HG02610 (cell line): ENCODE data around the gene RFX4.

Experiments used
- ATAC-seq: cut with Tn5 transposase; IDR thresholded peaks from one replicate; pipeline ENCODE4 v1.9.1; 2021; ENCODE audit warnings: mild to moderate bottlenecking, moderate library complexity; ENCODE audit not compliant: unreplicated experiment

The RFX4 gene

DNA sequence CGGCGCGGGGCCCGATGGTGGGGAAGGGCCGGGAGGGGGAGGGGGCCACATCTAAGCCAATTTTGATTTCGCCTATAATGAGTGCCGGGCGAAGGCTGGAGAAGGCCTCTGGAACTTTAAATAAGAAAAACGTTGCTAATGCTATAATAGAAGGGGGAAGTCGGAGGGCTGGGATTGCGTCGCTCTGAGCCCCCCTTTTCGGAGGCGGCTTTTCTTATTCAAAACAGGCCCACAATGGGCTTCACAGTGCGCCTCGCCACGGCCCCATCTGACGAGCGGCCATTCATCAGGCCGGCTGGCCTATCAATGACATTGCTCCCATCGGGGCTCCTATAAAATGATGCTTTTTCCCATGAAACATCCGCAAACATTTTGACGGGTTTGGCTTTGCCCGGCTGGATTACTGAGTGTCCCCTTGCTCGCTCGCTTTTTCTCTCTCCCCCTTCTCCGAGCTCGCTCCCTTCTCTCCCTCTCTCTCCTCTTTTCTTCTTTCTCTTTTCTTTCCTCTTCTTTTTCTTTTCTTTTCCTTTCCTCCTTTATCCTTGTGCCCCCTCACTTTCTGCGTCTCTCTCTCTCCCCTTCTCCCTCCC lies at the start of gene RFX4:
Gene RFX4 (plus strand): TSS at position 364 of the 590 bp plus-strand sequence. CDS start 317 bp downstream, outside the sequence.
- no peak for ATAC-seq

DNA sequence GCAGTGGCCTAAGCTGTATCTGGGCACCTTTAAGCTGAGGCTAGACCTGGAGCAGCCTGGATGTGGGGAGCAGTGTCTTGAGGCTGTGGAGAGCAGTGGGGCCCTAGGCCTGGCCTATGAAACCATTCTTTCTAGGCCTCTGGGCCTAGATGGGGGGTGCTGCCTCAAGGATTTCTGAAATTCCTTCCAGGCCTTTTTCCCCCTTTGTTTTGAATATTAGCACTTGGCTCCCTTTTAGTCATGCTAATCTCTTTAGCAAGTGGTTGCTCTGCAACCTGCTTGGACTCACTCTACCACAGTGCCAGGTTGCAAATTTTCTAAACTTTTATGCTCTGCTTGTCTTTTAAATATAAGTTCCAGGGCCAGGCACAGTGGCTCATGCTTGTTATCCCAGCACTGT lies 41.6 kb upstream of the RFX4 start:
- ATAC-seq: no peak

DNA sequence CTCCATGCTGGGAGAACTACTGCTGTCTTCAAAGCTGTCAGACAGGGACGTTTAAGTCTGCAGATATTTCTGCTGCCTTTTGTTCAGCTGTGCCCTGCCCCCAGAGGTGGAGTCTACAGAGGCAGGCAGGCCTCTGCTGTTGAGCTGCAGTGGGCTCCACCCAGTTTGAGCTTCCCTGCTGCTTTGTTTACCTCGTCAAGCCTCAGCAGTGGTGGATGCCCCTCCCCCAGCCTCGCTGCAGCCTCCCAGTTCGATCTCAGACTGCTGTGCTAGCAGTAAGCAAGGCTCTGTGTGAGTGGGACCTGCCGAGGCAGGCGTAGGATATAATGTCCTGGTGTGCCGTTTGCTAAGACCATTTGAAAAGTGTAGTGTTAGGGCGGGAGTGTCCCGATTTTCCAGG lies 31.4 kb upstream of the RFX4 start:
- no peak for ATAC-seq

DNA sequence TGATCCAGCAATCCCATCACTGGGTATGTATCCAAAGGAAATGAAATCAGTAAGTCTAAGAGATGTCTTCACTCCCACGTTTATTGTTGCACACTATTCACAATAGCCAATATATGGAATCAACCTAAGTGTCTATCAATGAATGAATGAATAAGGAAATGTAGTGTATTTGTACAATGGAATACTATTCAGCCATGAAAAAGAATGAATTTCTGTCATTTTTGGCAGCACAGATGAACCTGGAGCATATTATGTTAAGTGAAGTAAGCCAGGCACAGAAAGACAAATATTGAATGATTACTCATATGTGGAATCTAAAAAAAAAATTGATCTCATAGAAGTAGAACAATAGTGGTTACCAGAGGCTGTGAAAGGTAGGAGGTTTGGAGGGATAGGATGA lies 30.6 kb upstream of the RFX4 start:
- ATAC-seq: no peak

DNA sequence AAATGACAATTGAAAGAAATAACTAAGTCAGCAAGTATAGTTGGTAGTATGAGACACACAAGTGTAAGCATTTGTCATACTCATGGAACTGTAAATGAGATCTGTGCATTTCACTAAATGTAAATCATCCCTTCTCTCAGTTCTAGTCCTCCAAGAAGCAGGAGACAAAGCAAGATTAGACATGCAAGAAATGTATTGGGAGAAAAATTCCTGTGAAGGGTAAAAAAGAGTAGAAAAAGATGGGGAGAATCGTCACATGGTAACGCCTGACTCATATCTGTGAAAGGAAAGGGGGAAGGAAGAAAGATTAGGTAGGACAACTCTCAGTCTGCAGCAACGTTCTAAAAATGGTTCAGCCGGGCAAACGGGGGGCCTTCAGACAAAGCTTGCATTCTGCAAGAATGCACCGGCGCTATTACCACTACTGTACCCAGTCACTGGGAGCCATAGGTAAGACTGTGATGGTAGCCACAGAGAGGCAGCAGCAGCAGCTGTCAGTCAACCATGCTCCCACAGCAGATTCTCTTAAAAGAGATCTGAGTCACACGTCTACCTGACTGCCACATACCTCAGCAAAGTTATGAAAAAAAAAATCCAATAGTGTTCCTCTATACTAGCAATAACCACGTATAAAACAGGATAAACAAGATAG lies 18.0 kb upstream of the RFX4 start:
- no peak for ATAC-seq

DNA sequence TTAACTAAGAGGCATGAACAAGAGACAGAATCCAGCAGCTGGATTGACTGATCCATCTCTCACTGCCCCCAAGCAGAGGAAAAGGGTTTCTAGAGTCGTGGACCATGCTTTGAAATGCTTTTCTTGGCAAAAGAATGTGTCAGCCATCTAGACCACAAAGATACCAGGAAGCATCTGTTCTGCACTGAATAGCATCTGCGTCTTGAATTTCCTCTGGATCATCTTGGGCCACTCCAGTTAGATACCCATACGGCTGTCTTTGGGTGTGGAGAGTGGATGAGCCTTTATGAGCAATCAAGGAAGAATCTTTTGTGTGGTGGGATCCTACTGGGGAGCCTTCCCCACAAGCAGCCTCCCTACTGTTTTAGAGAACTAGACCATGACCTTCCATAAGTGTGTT lies 16.0 kb upstream of the RFX4 start:
- no peak for ATAC-seq

DNA sequence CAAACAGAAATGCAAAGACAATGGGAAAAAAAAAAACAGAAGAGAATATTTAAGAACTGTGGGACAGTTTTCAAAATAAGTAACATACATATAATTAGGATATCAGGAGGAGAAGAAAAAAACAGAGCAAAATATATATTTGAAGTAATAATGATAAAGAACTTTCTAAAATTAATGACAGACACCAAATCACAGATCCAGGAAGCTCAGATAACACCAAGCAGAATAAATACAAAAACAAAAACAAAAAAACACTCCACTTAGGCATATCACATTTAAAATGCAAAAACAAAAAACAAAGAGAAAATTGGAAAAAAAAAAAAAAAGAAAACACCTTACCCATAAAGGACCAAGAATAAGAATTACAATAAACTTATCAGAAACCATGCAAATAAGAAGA lies 9.6 kb upstream of the RFX4 start:
- ATAC-seq: no peak

DNA sequence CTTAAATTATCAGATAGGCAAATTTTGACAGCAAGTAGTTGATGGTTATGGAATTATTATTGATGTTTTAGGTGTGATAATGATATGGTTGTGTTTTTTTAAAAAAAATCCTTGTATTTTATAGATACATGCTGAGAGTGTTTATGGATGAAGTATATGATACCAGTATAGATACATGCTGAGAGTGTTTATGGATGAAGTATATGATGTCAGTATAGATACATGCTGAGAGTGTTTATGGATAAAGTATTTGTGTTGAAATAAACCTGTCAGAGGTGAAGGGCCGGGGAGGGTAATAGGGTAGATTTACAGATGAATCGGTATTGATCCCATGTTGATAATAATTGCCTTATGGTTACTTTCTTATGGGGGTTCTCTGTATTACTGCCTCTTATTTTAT lies 6.0 kb upstream of the RFX4 start:
- ATAC-seq: no peak

DNA sequence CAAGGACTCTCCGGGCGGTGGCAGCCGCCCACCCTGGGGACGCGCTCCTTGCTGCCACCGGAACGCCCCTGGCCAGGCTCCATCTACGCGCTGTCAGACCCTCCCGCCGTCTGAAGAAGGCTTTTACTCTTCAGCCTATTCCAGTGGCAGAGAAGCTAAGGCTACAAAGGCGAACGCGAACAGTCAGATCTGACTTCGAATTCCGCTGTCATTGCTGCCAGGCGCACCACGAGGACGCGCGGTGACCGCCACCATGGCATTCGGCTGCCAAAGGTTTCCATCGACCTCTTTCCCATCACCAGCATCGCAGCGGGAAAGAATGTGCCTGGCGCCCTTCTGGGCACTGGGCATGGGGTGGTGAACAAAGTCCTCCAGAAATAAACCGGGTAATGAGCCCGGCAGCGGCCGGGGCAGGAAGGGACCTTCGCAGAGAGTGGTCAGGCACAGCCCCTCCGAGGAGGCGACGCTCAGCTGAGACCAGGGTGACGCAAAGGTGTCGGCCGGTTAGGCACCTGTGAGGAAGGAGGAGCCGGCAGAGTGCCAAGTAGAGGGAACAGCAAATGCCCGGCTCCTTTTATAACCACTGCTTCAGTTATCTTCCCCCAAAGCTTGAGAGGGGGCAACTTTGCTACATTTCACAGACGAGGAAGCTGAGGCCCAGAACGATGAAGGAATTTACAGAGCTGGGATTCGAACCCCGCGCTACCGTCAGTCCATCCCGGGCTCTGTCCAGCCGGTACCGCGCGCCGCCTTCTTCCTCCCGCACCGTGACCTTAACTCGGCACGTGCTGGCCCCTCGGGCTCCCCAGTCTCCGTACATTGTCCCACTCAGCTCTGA lies 1.9 kb upstream of the RFX4 start:
- no peak for ATAC-seq

DNA sequence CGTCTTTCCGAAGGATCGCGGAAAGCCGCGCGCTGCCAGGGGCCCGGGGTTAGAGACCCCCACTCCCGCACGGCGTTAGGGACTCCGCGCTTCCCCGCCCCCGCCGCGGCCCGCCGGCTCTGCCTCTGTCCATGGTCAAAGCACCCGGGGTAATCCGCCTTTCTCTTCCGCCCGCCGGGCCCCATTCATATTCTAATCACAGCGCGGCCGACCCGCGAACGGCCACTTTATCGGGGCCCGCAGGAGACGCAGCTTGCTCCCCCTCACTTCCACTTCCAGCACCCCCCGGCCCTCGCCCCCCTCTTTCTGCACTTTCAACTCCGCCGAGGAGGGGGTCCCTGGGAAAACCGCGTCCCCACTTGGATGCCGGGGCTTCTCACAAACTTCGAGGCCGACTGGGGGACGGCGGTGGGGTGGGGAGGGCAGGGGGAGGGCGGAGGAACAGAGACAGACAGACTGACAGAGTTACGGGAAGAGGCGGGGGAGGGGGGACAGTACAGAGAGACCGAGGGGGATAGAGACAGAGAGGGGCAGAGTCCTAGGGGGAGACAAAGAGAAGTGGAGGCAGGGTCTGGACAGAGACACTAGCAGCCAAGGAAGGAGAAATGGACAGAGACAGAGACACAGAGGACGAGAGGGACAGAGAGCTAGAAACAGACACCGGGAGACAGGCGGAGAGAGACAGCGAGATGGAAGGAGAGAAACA lies 1.1 kb upstream of the RFX4 start:
- ATAC-seq: no peak

DNA sequence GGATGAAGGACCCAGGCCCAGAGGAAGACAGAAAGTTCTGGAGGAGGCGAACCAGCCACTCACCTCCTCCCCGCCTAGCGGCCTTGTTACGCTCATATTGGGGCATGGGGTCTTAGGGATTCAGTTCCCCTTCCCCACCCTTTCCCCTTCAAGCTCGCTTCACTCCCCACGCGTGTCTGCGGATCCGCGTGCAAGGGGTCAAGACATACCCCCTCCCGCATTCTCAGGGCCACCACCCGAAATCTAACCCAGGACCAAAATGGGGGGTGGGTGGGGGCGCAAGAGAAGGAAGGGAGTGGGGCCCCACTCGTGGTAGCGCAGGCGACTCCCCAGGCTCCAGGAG lies 584 bp upstream of the RFX4 start:
- no peak for ATAC-seq

DNA sequence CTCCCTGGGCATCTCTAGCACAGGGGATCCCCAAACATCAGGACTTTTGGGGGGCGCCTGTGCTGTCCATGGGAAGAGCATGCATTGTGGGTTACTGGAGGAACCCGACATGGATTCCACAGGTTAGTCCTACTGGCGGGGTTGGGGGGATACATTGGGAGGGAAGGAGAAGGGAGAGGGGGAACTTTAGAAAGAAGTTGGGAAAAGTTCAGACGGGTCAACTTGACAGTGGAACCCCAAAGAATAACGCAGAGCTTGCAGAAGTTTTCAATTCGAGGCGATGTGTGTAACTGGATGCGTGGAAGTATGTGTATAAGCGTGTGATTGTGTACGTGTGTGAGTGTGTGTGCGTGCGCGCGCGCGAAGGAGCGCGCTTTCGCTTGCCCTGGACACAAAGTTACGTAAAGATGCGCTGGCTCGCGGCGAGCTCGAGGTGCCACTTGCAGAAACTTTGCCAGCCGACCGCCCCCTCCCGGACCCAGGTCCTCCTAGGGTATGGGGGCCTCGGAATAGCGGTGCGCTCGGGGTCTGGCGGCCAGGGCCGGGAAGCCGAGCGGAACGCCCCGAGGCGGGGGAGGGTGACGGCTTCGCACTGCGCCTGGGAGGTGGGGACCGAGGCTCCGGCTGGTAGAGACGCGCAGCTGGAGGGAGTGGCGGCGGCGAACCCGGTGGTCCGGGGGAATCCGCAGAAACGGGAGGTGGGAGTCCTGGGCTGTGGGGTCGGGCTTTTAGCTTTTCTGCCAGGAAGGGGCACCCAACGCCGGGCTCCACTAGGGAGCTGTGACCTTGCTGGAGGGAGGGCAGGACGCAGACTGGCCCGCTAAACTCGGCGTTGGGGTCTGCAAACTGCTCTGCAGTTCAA lies 669 bp downstream of the RFX4 start:
- no peak for ATAC-seq

DNA sequence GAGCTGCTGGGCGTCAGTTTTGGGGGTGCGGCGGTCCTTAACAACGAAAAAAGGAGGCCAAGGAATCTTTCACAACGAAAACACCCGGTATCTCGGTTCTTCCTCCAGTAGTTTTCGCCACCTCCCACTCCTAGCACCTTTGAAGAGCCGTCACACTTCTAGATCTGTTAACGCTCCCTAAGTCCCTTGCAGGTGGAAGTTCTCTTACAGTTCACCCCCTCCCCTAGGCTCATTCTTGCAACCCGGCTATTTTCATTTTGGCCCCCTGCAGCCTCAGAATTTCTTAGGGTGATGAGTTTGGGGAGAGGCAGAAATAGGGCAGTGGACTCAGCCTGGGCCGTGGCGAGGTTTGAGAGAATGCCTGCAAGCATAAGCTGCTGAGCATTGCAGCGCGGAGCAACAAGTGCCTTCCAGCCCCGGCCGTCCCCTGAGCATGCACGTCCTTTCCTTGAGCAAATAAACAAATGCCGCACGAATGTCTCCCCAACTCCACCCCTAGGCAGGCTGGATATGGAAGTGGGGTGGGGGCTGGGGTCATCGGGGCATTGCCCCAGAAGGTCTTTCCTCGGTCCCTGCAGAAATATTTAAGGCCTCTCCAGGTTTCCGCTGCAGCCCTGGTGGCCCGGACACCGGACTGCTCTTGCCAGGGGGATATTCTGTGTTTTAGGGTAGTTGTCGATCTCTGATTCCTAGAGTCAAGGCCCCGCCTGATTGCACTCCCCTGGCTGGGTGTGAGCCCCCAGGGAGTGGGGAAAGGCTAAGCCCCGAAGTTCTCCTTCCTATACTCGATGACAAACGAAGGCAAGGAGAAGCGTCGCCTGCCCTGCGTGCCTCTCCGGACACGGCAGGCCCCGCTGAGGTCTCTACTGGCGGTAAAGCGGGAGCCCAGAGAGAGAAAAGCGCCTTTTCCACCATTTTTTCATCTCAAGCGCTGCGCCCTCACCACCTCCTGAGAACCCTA lies 1.6 kb downstream of the RFX4 start:
- ATAC-seq: no peak

DNA sequence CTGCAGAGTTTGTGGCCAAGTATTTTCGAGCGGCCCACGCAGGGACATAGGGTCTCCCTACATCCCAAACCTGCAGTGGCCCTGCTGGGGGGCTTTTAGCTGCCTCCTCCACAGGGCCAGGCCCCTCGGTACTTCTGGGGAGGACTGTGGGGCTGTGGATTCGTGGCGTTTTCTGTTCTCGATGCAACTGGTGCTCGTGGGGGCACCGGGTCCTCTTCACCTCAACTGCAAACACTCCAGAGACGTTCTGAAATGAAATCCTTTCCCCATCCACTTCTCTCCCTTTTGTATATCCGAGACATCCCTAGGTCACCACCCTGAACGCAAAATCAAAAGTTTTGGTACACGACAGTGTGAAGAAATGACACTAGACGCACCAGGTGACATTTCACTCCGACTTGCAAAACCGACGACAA lies 2.3 kb downstream of the RFX4 start:
- no peak for ATAC-seq

DNA sequence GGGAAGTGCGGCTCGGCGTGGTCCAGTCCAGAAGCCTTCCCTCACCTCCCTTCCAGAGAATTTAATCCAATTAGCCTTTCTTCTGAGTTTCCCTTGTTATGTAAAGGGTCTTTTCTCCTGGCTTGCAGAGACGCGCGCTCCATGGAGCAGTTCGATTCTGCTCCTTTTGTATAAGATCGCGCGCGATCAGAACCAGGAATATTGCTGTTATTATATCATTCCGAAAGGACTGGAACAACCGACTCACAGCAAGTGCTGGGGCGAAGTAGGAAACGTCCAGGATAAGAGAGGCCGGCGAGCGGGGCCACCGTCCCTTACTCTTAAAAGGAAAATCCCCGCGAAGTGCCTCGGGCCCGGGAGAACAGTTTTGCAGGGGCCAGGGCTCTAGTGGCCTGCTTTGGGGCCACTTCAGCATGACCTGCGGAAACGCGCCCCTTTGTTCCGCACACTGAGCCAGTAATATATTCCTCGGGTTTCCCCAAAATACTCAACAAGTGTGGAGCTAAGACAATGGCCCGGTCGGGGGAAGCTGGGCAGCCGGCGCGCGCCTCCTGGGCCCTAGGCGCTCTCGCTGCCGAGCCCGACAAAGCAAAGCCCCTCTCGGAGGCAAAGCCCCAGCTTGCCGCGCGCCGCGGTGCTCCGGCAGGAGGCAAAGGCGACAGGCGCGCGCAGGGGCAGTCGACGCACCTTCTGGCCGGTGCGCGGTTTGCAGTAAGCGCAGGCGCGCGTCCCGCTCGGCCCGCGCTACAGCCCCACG lies 2.9 kb downstream of the RFX4 start:
- ATAC-seq: no peak

DNA sequence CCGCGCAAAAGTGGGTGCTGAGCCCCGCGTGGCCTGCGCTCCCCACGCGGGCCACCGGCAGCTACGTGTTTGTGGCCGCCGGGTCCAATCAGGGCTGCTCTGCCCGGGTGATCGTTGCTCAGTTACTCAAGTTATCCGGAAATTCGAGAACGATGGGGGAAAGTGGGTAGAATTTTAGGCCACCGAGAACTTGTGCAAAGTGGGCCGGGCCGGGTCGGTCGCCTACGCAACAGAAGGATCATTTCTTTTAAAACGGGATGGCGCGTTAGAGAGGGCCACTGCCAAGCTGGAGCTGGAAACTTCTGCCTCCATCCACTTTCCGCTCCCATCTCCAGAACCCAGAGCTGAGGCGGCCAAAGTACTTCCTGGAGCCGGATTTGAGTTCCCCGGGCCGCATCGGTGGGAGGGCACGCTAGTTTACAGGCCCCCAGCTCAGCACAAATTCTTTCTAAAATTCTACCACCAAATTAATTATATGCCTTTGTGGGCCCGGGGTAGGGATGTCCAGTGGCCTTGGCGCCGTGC lies 3.5 kb downstream of the RFX4 start:
- no peak for ATAC-seq

DNA sequence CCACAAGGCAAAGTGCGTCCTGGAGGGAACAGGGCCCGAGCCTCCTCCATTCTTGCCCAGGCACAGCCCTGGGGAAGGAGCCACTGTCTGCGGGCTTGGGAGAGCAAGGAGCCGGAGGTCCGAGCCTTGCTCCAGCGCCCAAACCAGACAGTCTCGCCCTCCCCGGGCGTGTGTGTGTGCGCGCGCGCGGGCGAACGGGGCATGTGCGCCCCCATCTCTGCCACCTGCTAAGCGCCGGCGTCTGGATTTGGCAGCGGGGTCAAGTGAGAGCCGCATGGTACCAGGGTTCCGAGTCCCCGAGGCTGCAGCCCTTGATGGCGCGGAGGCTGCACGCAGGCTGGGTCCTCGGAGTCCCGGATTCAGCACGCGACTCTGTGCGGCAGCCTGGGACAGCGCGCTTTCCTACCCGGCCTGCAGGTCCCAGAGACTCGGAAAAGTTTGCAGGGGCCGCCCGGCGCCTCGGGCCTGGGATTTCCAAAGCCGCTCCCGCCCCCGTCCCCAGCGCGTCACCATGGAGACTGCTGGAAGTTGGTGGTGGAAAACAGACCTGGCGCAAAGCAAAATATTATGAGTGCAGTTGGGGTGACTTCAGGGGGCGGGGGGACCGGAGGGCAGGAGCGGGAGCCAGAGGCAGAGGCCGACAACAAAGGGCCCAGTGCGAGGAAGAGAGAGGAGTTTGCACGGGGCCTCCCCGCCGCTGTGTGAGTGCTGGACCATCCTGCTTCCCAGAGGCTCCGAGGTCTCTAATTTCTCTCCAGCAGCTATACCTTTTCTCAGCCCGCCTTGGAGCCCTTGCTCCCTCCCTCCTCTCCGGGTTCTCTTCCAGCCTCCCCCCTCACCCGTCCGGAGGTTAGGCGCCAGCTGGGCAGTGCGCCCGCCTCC lies 4.2 kb downstream of the RFX4 start:
- ATAC-seq: no peak

DNA sequence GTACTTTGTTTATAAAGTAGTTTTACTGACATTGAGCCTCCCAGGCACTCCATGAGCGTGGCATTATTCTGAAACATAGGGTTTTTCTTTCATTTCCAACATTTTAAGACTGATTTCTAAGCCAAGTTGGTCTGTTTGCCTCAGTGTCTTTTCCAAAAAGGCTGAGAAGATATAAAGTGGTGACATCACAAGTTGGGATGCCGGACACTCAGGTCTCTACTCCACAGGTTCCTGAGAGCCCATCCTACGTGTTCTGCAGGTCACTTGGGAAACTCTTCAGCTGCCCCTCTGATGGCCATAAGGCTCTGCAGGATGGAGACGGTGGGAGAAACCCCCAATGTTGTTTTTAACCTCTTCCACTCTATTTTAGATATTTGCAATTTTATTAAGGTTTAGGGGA lies 6.0 kb downstream of the RFX4 start:
- no peak for ATAC-seq
